Gastroesophageal sphincter (tissue), 3 donors: ENCODE measurements around the gene VAV1.

Experiments
- CTCF ChIP-seq, 4 experiments: fragments of 200-600 bp in 2 of 4; fragments of 450-650 bp in 2 of 4; sonication (generic) in 1 of 4; IDR thresholded peaks; one replicate each; pipeline ENCODE4 v1.5.1; 2017 to 2019; ENCODE audit warnings: antibody characterized with exemption in 4 of 4, mild to moderate bottlenecking in 2 of 4, moderate library complexity in 2 of 4
- EP300 ChIP-seq: sonication (generic); formaldehyde crosslinking; IDR thresholded peaks from one replicate; pipeline ENCODE4 v1.6.1; 2017; ENCODE audit warnings: antibody characterized with exemption, mild to moderate bottlenecking
- POLR2A ChIP-seq, 2 donors: fragments of 450-650 bp; IDR thresholded peaks; one replicate each; pipeline ENCODE4 v1.6.1; 2017; ENCODE audit warnings: antibody characterized with exemption in 2 of 2, mild to moderate bottlenecking in 2 of 2, moderate library complexity in 1 of 2
- POLR2AphosphoS5 ChIP-seq: sonication (generic); formaldehyde crosslinking; IDR thresholded peaks from one replicate; pipeline ENCODE4 v1.6.1; 2017; ENCODE audit warnings: antibody characterized with exemption

GRCh38 chr19:6890938-6891337 is 118.4 kb downstream of the VAV1 start:
- TF ChIP-seq POLR2AphosphoS5 (no peak), CTCF (IDR thresholded peaks at IDR 0.05) (no peak), POLR2A (IDR thresholded peaks at IDR 0.05) (no peak), EP300 (no peak)
